NCI-H2081 treated with DMSO at 0.1 percent for 48 hours (cell line): Measurements from ENCODE around the gene CD274.
"Not testable (repeated sequence)": the region's sequence is repeated elsewhere in the genome, so short reads cannot be mapped to it uniquely, and the experiment has no call there.

Source experiments
- DNase-seq: peaks from one replicate; lab custom pipeline; 2025; lab: John Stamatoyannopoulos, UW

CD274 gene

GRCh38 chr9:5438301-5439162 is 11.8 kb upstream of the CD274 start:
- no peak for DNase-seq

- DNase-seq: no peak
These were observed 9.9 kb upstream of the CD274 start for GRCh38 chr9:5440426-5440825.

DNA sequence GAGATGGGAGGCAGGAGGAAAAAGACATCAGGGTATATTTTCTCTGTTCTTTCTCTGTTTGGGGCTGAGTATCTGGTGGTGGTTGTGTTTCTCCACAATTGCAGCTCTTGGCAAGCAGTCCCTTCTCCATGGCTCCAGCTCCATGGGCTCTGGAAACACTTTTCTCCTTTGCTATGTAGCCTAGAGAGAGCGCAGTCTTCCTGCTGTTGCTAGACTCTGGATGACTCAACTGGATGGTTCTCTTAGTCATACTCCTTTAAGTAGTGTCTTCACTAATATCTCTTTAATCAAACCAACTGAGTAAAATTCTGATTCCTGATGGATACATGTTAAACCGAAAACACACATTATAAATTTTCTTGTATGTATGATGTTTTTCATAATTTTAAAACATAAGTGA is 9.3 kb upstream of the CD274 start:
- DNase-seq: no peak

GRCh38 chr9:5442400-5443011 is 7.8 kb upstream of the CD274 start:
- no peak for DNase-seq

- DNase-seq: no peak
These were observed 6.5 kb upstream of the CD274 start for GRCh38 chr9:5443850-5444249.

GRCh38 chr9:5445096-5445495 is 5.2 kb upstream of the CD274 start:
- DNase-seq: not testable (repeated sequence)

DNA sequence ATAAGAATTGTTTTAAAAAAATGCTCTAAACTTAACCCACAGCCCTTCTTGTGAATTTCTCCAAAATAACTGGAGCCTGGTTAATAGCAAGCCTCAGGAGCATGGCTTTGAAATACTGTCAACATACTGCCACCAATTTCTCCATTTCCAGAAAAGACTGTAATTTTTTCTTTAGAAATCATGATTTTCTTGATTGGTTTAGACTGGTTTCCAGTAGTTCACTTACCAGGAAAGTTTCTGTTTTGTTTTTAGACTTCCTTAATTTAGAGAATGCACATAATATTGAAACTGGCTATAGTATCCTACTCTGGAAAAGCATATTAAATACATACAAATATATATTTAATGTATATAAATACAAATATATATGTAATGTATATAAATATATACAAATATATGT is 4.5 kb upstream of the CD274 start:
- no peak for DNase-seq

DNA sequence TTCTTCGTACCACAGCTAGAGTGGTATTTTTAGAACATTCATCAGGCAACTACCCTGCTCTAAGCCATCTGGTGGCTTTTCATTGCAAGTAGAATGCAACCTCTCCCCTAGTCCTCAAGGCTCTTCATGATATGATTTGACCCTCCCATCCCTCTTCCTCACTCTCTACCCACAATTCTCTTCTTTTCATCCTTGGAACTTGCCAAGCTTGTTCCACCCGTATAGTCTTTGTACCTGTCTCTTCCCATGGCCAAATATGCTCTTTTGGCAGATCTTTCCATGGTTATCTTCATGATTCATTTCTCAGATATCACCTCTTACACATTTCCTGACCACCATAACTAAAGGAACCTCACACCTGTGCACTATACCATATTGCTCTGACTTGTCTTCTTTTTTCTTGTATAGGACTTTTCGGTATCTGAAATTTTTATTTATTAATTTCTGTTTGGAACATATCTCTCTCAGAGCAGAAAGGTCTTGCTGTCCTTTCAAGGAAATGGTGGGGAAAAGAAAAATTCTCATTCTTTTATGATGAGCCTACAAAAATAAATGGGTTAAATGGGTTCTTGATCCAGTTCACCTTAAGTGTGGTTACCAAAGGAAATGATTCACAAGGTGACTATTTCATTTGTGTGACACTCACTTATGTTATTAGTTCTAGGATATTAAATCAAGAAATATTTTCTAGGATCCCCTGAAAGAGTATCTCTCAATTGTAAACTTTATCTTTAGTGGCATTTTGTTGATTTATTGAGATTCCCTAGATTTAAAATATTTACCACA is 3.7 kb upstream of the CD274 start:
- no peak for DNase-seq

DNA sequence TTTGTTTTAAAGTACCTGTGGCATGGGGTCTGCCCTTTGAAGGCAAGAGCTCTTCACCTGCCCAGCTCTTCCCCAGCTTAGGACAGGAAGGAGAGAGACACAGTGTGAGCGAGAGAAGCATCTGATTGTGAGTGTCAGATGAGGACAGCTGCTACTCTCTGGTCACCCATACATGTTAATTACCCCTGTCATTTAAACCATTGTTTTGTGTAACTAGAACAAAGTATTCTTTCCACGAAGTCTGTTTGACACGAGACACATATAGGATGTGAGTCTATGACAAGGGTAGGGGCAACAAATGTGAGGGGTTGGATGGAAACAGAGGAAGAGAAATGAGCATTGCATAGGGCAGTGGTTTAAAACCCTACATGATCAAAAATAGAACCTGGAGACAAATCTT is 3.0 kb upstream of the CD274 start:
- no peak for DNase-seq

DNA sequence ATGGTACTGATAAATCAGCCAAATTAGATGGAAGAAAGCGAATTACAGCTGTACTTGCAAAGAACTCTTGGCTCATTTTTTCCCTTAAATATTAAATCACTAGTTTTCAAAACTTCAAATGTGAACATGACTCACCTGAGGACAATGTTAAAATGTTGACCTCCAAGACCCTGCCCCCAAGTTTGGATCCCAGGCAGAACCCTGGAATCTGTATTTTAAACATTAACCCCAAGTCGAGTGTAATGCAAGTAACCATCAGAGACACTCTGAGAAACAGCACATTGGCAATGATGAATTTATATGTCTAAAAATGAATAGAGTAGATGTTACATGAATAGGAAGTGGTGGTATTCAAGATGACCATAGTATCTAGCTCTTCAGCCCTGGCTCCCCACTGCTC is 2.3 kb upstream of the CD274 start:
- no peak for DNase-seq

GRCh38 chr9:5448461-5449435 is 1.6 kb upstream of the CD274 start:
- DNase-seq: no peak

GRCh38 chr9:5449521-5450358 is 602 bp upstream of the CD274 start:
- DNase-seq: no peak

DNA sequence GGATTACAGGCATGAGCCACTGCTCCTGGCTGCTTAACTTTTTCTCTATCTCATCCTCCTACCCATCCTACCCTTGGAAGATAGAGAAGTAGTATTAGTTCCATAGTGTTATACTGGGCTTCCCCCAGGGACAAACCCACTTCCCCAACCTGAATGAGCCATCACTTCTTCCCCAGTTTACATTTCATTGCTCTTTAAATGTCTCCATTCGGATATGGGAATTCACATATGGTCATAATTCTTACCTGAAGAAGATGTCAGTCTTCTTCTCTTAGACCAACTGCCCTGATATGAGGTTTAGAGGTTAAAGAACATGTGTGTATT is 1.9 kb downstream of the CD274 start:
- DNase-seq: no peak

GRCh38 chr9:5453004-5453403 is 2.7 kb downstream of the CD274 start:
- no peak for DNase-seq

DNA sequence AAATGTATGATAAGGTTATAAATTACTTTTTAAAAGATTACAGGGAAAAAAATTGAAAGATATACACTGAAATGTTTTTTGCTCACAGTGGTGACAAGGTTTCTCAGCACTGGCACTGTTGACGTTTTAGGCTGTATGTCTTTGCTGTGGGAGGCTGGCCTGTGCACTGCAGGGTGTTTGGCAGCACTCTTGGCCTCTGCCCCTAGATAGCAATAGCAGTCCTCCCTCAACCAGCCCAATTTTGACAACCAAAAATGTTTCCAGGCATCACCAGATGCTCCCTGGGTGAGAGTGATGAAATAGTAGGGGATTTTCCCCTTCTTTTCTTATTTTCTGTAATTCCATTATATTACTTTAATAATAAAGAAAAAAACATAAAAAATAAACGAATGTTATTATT is 3.3 kb downstream of the CD274 start:
- DNase-seq: no peak

DNA sequence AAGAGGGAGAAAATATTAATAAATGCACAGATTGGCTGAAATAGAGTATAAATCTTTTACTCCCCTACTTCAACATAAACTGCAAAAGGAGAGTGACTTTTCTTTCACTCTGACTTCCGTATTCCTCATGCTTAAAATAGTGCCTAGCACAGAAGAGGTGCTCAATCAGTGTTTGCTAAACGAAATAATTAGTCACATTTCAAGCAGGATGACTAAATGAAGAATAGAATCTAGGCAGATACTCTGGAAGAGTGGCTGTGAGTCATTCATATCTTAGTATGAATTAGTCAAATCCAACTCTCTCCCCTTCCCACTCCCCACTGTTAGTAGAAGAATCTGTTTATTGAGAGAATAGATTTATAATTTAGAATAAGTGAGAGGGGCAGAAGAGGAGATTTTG is 4.8 kb downstream of the CD274 start:
- DNase-seq: no peak

- no peak for DNase-seq
These were observed 9.0 kb downstream of the CD274 start for GRCh38 chr9:5459289-5459829.

DNA sequence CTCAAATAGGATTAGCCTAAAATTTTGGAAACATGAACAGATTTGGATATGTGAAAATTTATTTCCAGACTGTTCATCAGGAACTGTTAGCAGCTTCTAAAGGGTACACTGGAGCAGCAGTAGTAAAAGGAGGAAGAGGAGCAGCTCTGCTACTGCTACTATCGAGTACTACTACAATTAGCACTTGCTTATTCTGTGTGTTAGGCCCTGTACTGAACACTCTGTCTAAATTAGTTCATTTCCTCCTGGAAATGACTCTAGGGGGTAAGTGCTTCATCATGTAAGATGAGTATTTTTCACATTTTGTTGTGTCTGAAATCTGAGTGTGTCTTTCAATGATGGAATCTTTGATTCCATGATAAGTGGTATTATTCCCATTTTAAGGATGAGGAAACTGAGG is 9.8 kb downstream of the CD274 start:
- DNase-seq: no peak

GRCh38 chr9:5464831-5465330 is 14.5 kb downstream of the CD274 start:
- not testable (repeated sequence) for DNase-seq

DNA sequence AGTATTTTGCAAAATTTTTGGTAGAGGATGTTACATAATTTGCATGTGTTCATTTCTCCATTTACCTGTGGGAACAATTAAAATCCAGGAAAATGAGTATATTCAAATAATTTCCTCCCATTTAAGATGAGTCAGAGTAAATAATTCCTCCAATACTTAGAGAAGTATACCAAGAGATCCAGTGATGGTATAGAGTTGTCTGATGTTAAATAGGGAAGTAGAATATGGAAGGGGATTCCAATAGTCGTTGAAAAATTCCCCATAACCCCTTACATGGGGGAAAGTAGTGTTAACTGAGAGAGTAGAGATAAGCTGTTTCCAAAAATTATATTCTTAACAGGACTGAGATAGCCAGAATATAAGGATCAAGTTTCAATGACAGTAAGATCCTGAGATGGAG is 15.7 kb downstream of the CD274 start:
- DNase-seq: no peak

- no peak for DNase-seq
These were observed 16.4 kb downstream of the CD274 start for GRCh38 chr9:5466766-5467165.
